ENCODE data around the gene LY9. TPM values are rescaled to one million over a fixed set of nuclear protein-coding genes. Genes with fewer than 3 reads are reported as not detected.

Gene LY9
- total and polyA plus RNA-seq, 2 experiments from 2014 or later = not detected

- 15 to 17% methylated on average over 9 of the region's 9 CpGs for WGBS, 2 experiments (ENCODE audit: low coverage in 1 of 2, low lambda C conversion rate in 2 of 2, missing lambda C conversion rate in 2 of 2)
These were observed 59.4 kb downstream of the LY9 start for GRCh38 chr1:160855181-160855981.

GRCh38 chr1:160858097-160858496 is 62.1 kb downstream of the LY9 start:
- no peak overlapping the region for H3K9ac ChIP-seq
- TF ChIP-seq EZH2 (IDR thresholded peaks at IDR 0.05; ENCODE audit: insufficient read depth, poor library complexity, severe bottlenecking) (no peak), EZH2phosphoT487 (IDR thresholded peaks at IDR 0.05; ENCODE audit: insufficient read depth, low read depth) (no peak)
- no peaks in the 10 kb centered on the region for H3K27me3 ChIP-seq (replicated peaks; ENCODE audit: insufficient read depth)
- no peaks in the 10 kb centered on the region for H3K36me3 ChIP-seq (ENCODE audit: low read depth)
- H2AFZ ChIP-seq = no peak overlapping the region
- no peak overlapping the region for H3K4me2 ChIP-seq (ENCODE audit: unreplicated experiment)
- no peaks in the 10 kb centered on the region for H3K4me1 ChIP-seq (ENCODE audit: insufficient read depth)
- in situ Hi-C loops (cut with MboI) = no loop called here
- no peak overlapping the region for H3K4me3 ChIP-seq
- WGBS, 2 experiments (ENCODE audit: low coverage in 1 of 2, low lambda C conversion rate in 2 of 2, missing lambda C conversion rate in 2 of 2) = 14 to 23% methylated on average over 4 of the region's 4 CpGs
- H3K79me2 ChIP-seq (ENCODE audit: insufficient read depth) = no peaks in the 10 kb centered on the region
- no peaks in the 10 kb centered on the region for H3K9me3 ChIP-seq (ENCODE audit: low read depth)
- no peak overlapping the region for H3K27ac ChIP-seq
- DNase-seq = no peak
- no peaks in the 10 kb centered on the region for H3F3A ChIP-seq (ENCODE audit: insufficient read depth)
- no peaks in the 10 kb centered on the region for H3K9me2 ChIP-seq (ENCODE audit: insufficient read depth)
- H4K20me1 ChIP-seq (ENCODE audit: insufficient read depth) = no peaks in the 10 kb centered on the region

More at GRCh38 chr1:160855181-160855981, 59.4 kb downstream of the LY9 start:
- Histone ChIP-seq H3K79me2 (ENCODE audit: insufficient read depth) (no peaks in the 10 kb centered on the region), H3K9me2 (ENCODE audit: insufficient read depth) (no peaks in the 10 kb centered on the region), H3F3A (ENCODE audit: insufficient read depth) (no peaks in the 10 kb centered on the region), H4K20me1 (ENCODE audit: insufficient read depth) (no peaks in the 10 kb centered on the region), H3K36me3 (ENCODE audit: low read depth) (no peaks in the 10 kb centered on the region), H3K27ac (no peak overlapping the region), H3K27me3 (replicated peaks; ENCODE audit: insufficient read depth) (no peaks in the 10 kb centered on the region; the same call in 1 of the 2 replicates), H3K4me1 (ENCODE audit: insufficient read depth) (no peaks in the 10 kb centered on the region), H2AFZ (no peak overlapping the region), H3K9ac (no peak overlapping the region), H3K4me2 (ENCODE audit: unreplicated experiment) (no peak overlapping the region), H3K4me3 (no peak overlapping the region), H3K9me3 (ENCODE audit: low read depth) (no peaks in the 10 kb centered on the region)
- in situ Hi-C loops (cut with MboI) = no loop called here
- TF ChIP-seq EZH2phosphoT487 (IDR thresholded peaks at IDR 0.05; ENCODE audit: insufficient read depth, low read depth) (no peak), EZH2 (IDR thresholded peaks at IDR 0.05; ENCODE audit: insufficient read depth, poor library complexity, severe bottlenecking) (no peak)
- no peak for DNase-seq

- DNase-seq = no peak
- 12 to 23% methylated on average over 3 of the region's 3 CpGs for WGBS, 2 experiments (ENCODE audit: low coverage in 1 of 2, low lambda C conversion rate in 2 of 2, missing lambda C conversion rate in 2 of 2)
- Histone ChIP-seq H3K4me3 (no peak overlapping the region), H3K9me2 (ENCODE audit: insufficient read depth) (no peaks in the 10 kb centered on the region), H3K9me3 (ENCODE audit: low read depth) (no peaks in the 10 kb centered on the region), H3F3A (ENCODE audit: insufficient read depth) (no peaks in the 10 kb centered on the region), H2AFZ (no peak overlapping the region), H3K27ac (no peak overlapping the region), H3K4me1 (ENCODE audit: insufficient read depth) (no peaks in the 10 kb centered on the region), H3K36me3 (ENCODE audit: low read depth) (no peaks in the 10 kb centered on the region), H3K27me3 (replicated peaks; ENCODE audit: insufficient read depth) (no peaks in the 10 kb centered on the region), H3K4me2 (ENCODE audit: unreplicated experiment) (no peak overlapping the region), H4K20me1 (ENCODE audit: insufficient read depth) (no peaks in the 10 kb centered on the region), H3K9ac (no peak overlapping the region), H3K79me2 (ENCODE audit: insufficient read depth) (no peaks in the 10 kb centered on the region)
- in situ Hi-C loops (cut with MboI) = no loop called here
- TF ChIP-seq EZH2phosphoT487 (IDR thresholded peaks at IDR 0.05; ENCODE audit: insufficient read depth, low read depth) (no peak), EZH2 (IDR thresholded peaks at IDR 0.05; ENCODE audit: insufficient read depth, poor library complexity, severe bottlenecking) (no peak)
These were observed 62.5 kb downstream of the LY9 start for GRCh38 chr1:160858507-160858906.

GRCh38 chr1:160859166-160859565 is 63.2 kb downstream of the LY9 start:
- no peak for DNase-seq
- Histone ChIP-seq H3K36me3 (ENCODE audit: low read depth) (no peaks in the 10 kb centered on the region), H3K27me3 (replicated peaks; ENCODE audit: insufficient read depth) (no peaks in the 10 kb centered on the region), H3K4me1 (ENCODE audit: insufficient read depth) (no peaks in the 10 kb centered on the region), H2AFZ (no peak overlapping the region), H3K79me2 (ENCODE audit: insufficient read depth) (no peaks in the 10 kb centered on the region), H3K9me3 (ENCODE audit: low read depth) (no peaks in the 10 kb centered on the region), H3F3A (ENCODE audit: insufficient read depth) (no peaks in the 10 kb centered on the region), H3K9me2 (ENCODE audit: insufficient read depth) (no peaks in the 10 kb centered on the region), H3K4me3 (no peak overlapping the region), H3K9ac (no peak overlapping the region), H3K4me2 (ENCODE audit: unreplicated experiment) (no peak overlapping the region), H3K27ac (no peak overlapping the region), H4K20me1 (ENCODE audit: insufficient read depth) (no peaks in the 10 kb centered on the region)
- in situ Hi-C loops (cut with MboI) = no loop called here
- WGBS, 2 experiments (ENCODE audit: low coverage in 1 of 2, low lambda C conversion rate in 2 of 2, missing lambda C conversion rate in 2 of 2) = 29 to 31% methylated on average over 5 of the region's 5 CpGs
- no peak for TF ChIP-seq EZH2 (IDR thresholded peaks at IDR 0.05; ENCODE audit: insufficient read depth, poor library complexity, severe bottlenecking)
- TF ChIP-seq EZH2phosphoT487 (IDR thresholded peaks at IDR 0.05; ENCODE audit: insufficient read depth, low read depth) = no peak
